WERI-Rb-1 (cell line): ENCODE data around the gene SRM.
A peak's percentile ranks its signal among the peaks of the same experiment; 100 is the strongest.
"Not testable (repeated sequence)": the region's sequence is repeated elsewhere in the genome, so short reads cannot be mapped to it uniquely, and the experiment has no call there.

Experiments
- DNase-seq: peaks from one replicate; pipeline ENCODE4 v3.0.0-alpha.2; 2020
- H3K27ac ChIP-seq: fragments of 250-450 bp; sonication (Bioruptor Pico); 2 replicates; pipeline ENCODE4 v1.5.1; 2020; ENCODE audit warnings: mild to moderate bottlenecking, moderate library complexity
- H3K27me3 ChIP-seq: fragments of 250-450 bp; sonication (Bioruptor Pico); 2 replicates; pipeline ENCODE4 v1.5.1; 2021; ENCODE audit warnings: mild to moderate bottlenecking, low read depth, moderate library complexity; ENCODE audit not compliant: insufficient read depth, severe bottlenecking
- H3K36me3 ChIP-seq: fragments of 250-450 bp; sonication (Bioruptor Pico); 2 replicates; pipeline ENCODE4 v1.5.1; 2020; ENCODE audit warnings: mild to moderate bottlenecking, moderate library complexity
- H3K4me3 ChIP-seq: 2 replicates; pipeline ENCODE4 v1.5.1; 2011; ENCODE audit warnings: low read depth, mild to moderate bottlenecking, control low read depth, low read length
- H3K9me3 ChIP-seq: fragments of 250-450 bp; sonication (Bioruptor Pico); 2 replicates; pipeline ENCODE4 v1.5.1; 2021; ENCODE audit warnings: mild to moderate bottlenecking, moderate library complexity; ENCODE audit not compliant: severe bottlenecking
- CTCF ChIP-seq: IDR thresholded peaks from 2 replicates; pipeline ENCODE4 v1.5.1; 2011; ENCODE audit warnings: low read depth, mild to moderate bottlenecking, control low read depth, inconsistent platforms, low read length

The SRM gene

GRCh38 chr1:11100149-11100493 lies 40.3 kb upstream of the SRM start:
- peak overlapping the region; percentile 86 for H3K4me3 ChIP-seq
- no peak for DNase-seq
- H3K27ac ChIP-seq: peak overlapping the region; percentile 96
- H3K36me3 ChIP-seq: peaks cover 36% of the 10 kb centered on the region
- H3K27me3 ChIP-seq: no peaks in the 10 kb centered on the region
- no peaks in the 10 kb centered on the region for H3K9me3 ChIP-seq
- no peak for TF ChIP-seq CTCF

GRCh38 chr1:11099310-11100148 lies 39.7 kb upstream of the SRM start, which contains the start of gene EXOSC10:
Gene EXOSC10, minus strand, starts transcription at chr1:11099869. Its CDS starts 38 bp downstream, at chr1:11099831.
- no peaks in the 10 kb centered on the region for H3K27me3 ChIP-seq
- H3K27ac ChIP-seq: peak within 1 kb of the TSS; percentile 96
- TF ChIP-seq CTCF: no peak
- no peaks in the 10 kb centered on the region for H3K9me3 ChIP-seq
- peak within 1 kb of the TSS; percentile 86 for H3K4me3 ChIP-seq
- peak; percentile 95 for DNase-seq
- H3K36me3 ChIP-seq: peaks cover 42% of the 10 kb centered on the region

GRCh38 chr1:11098931-11099309 lies 39.1 kb upstream of the SRM start:
- DNase-seq: no peak
- Histone ChIP-seq H3K27ac (peak overlapping the region; percentile 96), H3K9me3 (no peaks in the 10 kb centered on the region), H3K4me3 (peak overlapping the region; percentile 86), H3K27me3 (no peaks in the 10 kb centered on the region), H3K36me3 (peaks cover 48% of the 10 kb centered on the region)
- TF ChIP-seq CTCF: no peak

DNA sequence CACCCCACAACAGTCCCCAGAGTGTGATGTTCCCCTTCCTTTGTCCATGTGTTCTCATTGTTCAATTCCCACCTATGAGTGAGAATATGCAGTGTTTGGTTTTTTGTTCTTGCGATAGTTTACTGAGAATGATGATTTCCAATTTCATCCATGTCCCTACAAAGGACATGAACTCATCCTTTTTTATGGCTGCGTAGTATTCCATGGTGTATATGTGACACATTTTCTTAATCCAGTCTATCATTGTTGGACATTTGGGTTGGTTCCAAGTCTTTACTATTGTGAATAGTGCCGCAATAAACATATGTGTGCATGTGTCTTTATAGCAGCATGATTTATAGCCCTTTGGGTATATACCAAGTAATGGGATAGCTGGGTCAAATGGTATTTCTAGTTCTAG lies 24.0 kb upstream of the SRM start:
- not testable (repeated sequence) for H3K27ac ChIP-seq, H3K4me3 ChIP-seq, H3K9me3 ChIP-seq, DNase-seq, H3K27me3 ChIP-seq
- peaks cover 81% of the 10 kb centered on the region for H3K36me3 ChIP-seq

DNA sequence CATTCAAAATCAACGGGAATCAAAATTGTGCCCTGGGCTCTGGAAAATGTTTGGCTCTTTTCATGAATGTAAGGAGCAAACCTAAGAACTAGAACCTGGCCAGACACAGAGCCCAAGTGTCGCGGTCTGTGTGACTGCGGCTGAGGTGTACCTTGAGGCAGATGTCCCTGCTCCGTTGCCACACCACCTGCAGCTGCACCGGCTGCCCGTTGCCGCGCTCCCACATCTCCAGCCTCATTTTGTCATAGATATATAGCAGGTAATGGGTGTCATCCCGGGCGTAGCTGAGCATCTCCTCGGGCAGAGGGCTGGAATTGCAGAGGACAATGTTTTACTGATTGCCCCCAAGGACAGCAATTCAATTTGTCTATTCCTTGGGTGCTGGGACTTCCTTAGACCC lies 21.1 kb upstream of the SRM start:
- H3K36me3 ChIP-seq: peaks cover 81% of the 10 kb centered on the region
- DNase-seq: no peak
- H3K4me3 ChIP-seq: no peak overlapping the region
- H3K9me3 ChIP-seq: no peaks in the 10 kb centered on the region
- H3K27me3 ChIP-seq: no peaks in the 10 kb centered on the region
- 0 out of 2 replicates have a peak overlapping the region, but pooled peaks have one; percentile 23 for H3K27ac ChIP-seq
- TF ChIP-seq CTCF: no peak

GRCh38 chr1:11078631-11079030 lies 18.8 kb upstream of the SRM start:
- no peak overlapping the region for H3K4me3 ChIP-seq
- DNase-seq: no peak
- no peaks in the 10 kb centered on the region for H3K27me3 ChIP-seq
- peaks cover 82% of the 10 kb centered on the region for H3K36me3 ChIP-seq
- H3K9me3 ChIP-seq: no peaks in the 10 kb centered on the region
- TF ChIP-seq CTCF: no peak
- peak overlapping the region; percentile 33; the same call in 1 of the 2 replicates for H3K27ac ChIP-seq

DNA sequence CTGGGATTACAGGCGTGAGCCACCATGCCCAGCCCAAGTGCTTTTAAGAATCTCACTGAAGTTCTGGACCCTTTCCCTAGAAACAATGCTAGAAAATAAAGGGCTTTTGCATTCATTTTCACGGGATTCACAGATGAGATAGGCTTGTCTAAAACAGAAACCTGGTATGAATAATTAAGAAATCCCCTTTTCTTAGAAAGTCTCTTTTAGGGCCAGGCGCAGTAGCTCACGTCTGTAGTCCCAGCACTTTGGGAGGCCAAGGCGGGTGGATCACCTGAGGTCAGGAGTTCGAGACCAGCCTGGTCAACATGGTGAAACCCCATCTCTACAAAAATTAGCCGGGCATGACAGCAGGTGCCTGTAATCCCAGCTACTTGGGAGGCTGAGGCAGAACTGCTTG lies 13.6 kb upstream of the SRM start:
- peaks cover 91% of the 10 kb centered on the region for H3K36me3 ChIP-seq
- H3K4me3 ChIP-seq, H3K9me3 ChIP-seq, H3K27ac ChIP-seq, DNase-seq, H3K27me3 ChIP-seq: not testable (repeated sequence)
